ENCODE measurements around the gene PTPRN2. TPM values are rescaled to one million over a fixed set of nuclear protein-coding genes. Genes with fewer than 3 reads are reported as not detected.

Gene PTPRN2
- total and polyA plus RNA-seq, 9 of the 15 experiments (the other 6 are each of a cell fraction or from before 2014, with no cell fraction given): not detected

DNA sequence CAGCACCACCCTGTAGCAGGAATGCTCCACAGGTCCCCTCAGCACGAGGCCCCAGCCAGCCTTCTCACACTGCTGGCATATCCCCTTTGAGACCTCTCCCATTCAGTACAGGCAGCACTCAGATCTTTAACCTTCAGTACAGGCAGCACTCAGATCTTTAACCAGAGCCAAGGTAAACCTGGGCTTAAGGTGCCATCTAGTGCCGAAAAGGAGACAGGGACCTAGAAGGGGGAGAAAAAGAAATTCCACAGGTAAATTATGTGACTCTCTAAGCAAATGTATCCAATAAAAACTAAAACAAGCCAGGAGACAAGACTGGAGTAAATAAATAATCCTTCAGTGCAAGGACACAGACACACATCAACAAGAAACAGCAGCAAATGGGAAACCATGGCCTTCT lies 358.6 kb downstream of the PTPRN2 start (continued):
- TF ChIP-seq RAD21 (CRISPR knock-in tag; conservative IDR thresholded peaks at IDR 0.05 in 1 of 2, IDR thresholded peaks at IDR 0.05 in 1 of 2): peak in 1 of 2 experiments; percentile 49; a peak in 2 of 4 replicates

DNA sequence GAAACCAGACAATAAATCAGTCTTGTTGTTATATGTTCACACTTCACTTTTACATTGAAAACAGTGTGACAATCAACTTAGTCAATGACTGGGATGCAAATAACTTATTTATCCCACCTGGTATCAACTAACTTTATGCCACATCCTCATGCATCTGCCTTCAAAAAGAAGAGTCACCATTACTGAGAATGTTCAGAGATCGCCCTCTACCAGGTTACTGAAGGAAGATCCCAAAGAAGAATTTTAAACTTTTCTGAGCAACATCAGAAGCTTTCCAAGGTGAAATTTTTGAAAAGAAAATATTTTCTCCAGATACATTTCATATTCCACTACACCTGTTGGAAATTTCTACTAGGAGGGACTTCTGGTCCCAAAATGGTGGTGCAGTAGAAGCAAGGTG lies 359.5 kb downstream of the PTPRN2 start:
- H3K9me1 ChIP-seq (ENCODE audit: control insufficient read depth, insufficient read depth, low read length): no peaks in the 10 kb centered on the region
- intact Hi-C loops (cut with micrococcal nuclease): no loop called here
- ChIA-PET CTCF (ENCODE audit: low intra/inter-chr PET ratio) (no interaction called here), POLR2A (no interaction called here)
- in situ Hi-C loops (cut with MboI): no loop called here
- no peaks in the 10 kb centered on the region for H3K9me3 ChIP-seq (replicated peaks; ENCODE audit: control insufficient read depth, insufficient read depth, low read depth, low read length)
- ATAC-seq: no peak
- H3K79me2 ChIP-seq (ENCODE audit: control insufficient read depth, insufficient read depth, low read length): no peaks in the 10 kb centered on the region
- H3K4me3 ChIP-seq: no peak overlapping the region
- FAIRE-seq: no peak
- H3K27ac ChIP-seq (ENCODE audit: extremely low read depth, low read depth, low read length): no peak overlapping the region
- no peak overlapping the region for H2AFZ ChIP-seq (ENCODE audit: low read depth, low read length)
- H3K36me3 ChIP-seq (ENCODE audit: control insufficient read depth, insufficient read depth, low read length): no peaks in the 10 kb centered on the region
- no peak for DNase-seq (ENCODE audit: extremely low read depth in 1 of 4, low spot score in 3 of 4)
- no peak overlapping the region for H3K9ac ChIP-seq (ENCODE audit: insufficient read depth in 1 of 2, low read depth in 2 of 2, low read length in 2 of 2)
- BruUV-seq (replicated peaks): no TSS peak
- H3K4me1 ChIP-seq (replicated peaks in 1 of 2; ENCODE audit: control insufficient read depth in 2 of 2, insufficient read depth in 2 of 2, low read length in 2 of 2): no peaks in the 10 kb centered on the region
- WGBS (ENCODE audit: insufficient coverage, low coverage, missing lambda C conversion rate): 0% methylated on average over 1 of the region's 1 CpG
- no peaks in the 10 kb centered on the region; a peak in 1 of 5 replicates for H3K27me3 ChIP-seq (ENCODE audit: control insufficient read depth in 2 of 2, insufficient read depth in 2 of 2, low read length in 2 of 2)
- no peaks in the 10 kb centered on the region for H4K20me1 ChIP-seq (replicated peaks; ENCODE audit: control insufficient read depth, insufficient read depth, low read length)
- H3K4me2 ChIP-seq (ENCODE audit: insufficient read depth, low read length): no peak overlapping the region
- no peak for TF ChIP-seq NUFIP1 (IDR thresholded peaks at IDR 0.05; ENCODE audit: partially characterized antibody)
- TF ChIP-seq THRAP3 (IDR thresholded peaks at IDR 0.05; ENCODE audit: borderline replicate concordance): no peak
- no peak for TF ChIP-seq HNRNPH1 (optimal IDR thresholded peaks at IDR 0.05; ENCODE audit: low read depth, low read length)
- TF ChIP-seq NFYB (IDR thresholded peaks at IDR 0.05; ENCODE audit: extremely low read depth, insufficient read length): no peak
- TF ChIP-seq CTCF (IDR thresholded peaks at IDR 0.05 in 2 of 3, conservative IDR thresholded peaks at IDR 0.05 in 1 of 3; ENCODE audit: insufficient read depth in 2 of 3, low read depth in 1 of 3, low read length in 3 of 3): peak in 1 of 3 experiments; percentile 27; a peak in 2 of 6 replicates
- TF ChIP-seq SRSF1 (IDR thresholded peaks at IDR 0.05; ENCODE audit: low read depth, low read length): no peak
- no peak for TF ChIP-seq ZNF12 (CRISPR knock-in tag; IDR thresholded peaks at IDR 0.05)
- TF ChIP-seq BCL6 (CRISPR knock-in tag; IDR thresholded peaks at IDR 0.05): no peak
- TF ChIP-seq ZNF77 (CRISPR knock-in tag; IDR thresholded peaks at IDR 0.05): no peak
